SK-N-SH treated with all-trans-retinoic acid at 6 μM for 48 hours (cell line): ENCODE data around the gene GPX3.

Source experiments
- GLIS3 ChIP-seq: fragments of 250-450 bp; sonication (Bioruptor Pico); IDR thresholded peaks from 2 replicates; pipeline ENCODE4 v1.5.0; 2020; ENCODE audit warnings: mild to moderate bottlenecking, moderate library complexity
- PATZ1 ChIP-seq: fragments of 250-450 bp; sonication (Bioruptor Pico); IDR thresholded peaks from 2 replicates; pipeline ENCODE4 v1.8.0; 2020; ENCODE audit warnings: mild to moderate bottlenecking, moderate library complexity, borderline replicate concordance
- POU6F1 ChIP-seq: fragments of 250-450 bp; sonication (Bioruptor Pico); IDR thresholded peaks from 2 replicates; pipeline ENCODE4 v1.8.0; 2021; ENCODE audit warnings: low read depth, mild to moderate bottlenecking, moderate library complexity, borderline replicate concordance
- ZNF70 ChIP-seq: fragments of 450-650 bp; formaldehyde crosslinking; IDR thresholded peaks from 2 replicates; pipeline ENCODE4 v1.5.0; 2020; ENCODE audit warnings: mild to moderate bottlenecking, moderate library complexity
- ZNF8 ChIP-seq: fragments of 450-650 bp; formaldehyde crosslinking; IDR thresholded peaks from 2 replicates; pipeline ENCODE4 v1.5.0; 2020; ENCODE audit warnings: mild to moderate bottlenecking, moderate library complexity

GRCh38 chr5:151025250-151025606 lies 4.8 kb downstream of the GPX3 start:
- no peak for TF ChIP-seq GLIS3 (CRISPR knock-in tag)
- no peak for TF ChIP-seq POU6F1 (CRISPR knock-in tag)
- TF ChIP-seq ZNF70 (CRISPR knock-in tag) = no peak
- no peak for TF ChIP-seq PATZ1 (CRISPR knock-in tag)
- no peak for TF ChIP-seq ZNF8 (CRISPR knock-in tag)
